Sigmoid colon (tissue), 7 donors: ENCODE results near the gene GPN2. TPM values are rescaled to one million over a fixed set of nuclear protein-coding genes. Genes with fewer than 3 reads are reported as not detected.

ENCODE experiments used
- DNase-seq: peaks from one replicate; pipeline ENCODE4 v3.0.0-alpha.2; 2019
- H3K27ac ChIP-seq, 4 donors: fragments of 200-600 bp; sonication (generic); one replicate each; pipeline ENCODE4 v1.5.1; 2016 to 2019; ENCODE audit warnings: mild to moderate bottlenecking in 1 of 4
- H3K27me3 ChIP-seq, 3 donors: fragments of 200-600 bp; sonication (generic); one replicate each; pipeline ENCODE4 v1.5.1; 2019; ENCODE audit warnings: mild to moderate bottlenecking in 1 of 3
- H3K36me3 ChIP-seq, 4 donors: fragments of 200-600 bp; sonication (generic); one replicate each; pipeline ENCODE4 v1.5.1; 2016 to 2019
- H3K4me1 ChIP-seq, 4 donors: fragments of 200-600 bp; sonication (generic); one replicate each; pipeline ENCODE4 v1.5.1; 2017 to 2019
- H3K4me3 ChIP-seq, 4 donors: fragments of 200-600 bp; sonication (generic); one replicate each; pipeline ENCODE4 v1.5.1; 2017 to 2019; ENCODE audit warnings: mild to moderate bottlenecking in 2 of 4, moderate library complexity in 1 of 4
- H3K9me3 ChIP-seq, 4 donors: fragments of 200-600 bp in 3 of 4; sonication (generic) in 3 of 4; one replicate each; pipeline versions ENCODE4 v1.5.1 to v1.6.1; 2013 to 2019
- EP300 ChIP-seq, 4 donors: sonication (generic); formaldehyde crosslinking; IDR thresholded peaks; one replicate each; pipeline ENCODE4 v1.6.1; 2017; ENCODE audit warnings: antibody characterized with exemption in 4 of 4
- POLR2A ChIP-seq, 2 donors: fragments of 450-650 bp; IDR thresholded peaks; one replicate each; pipeline ENCODE4 v1.6.1; 2016; ENCODE audit warnings: antibody characterized with exemption in 2 of 2, mild to moderate bottlenecking in 2 of 2, moderate library complexity in 2 of 2
- POLR2AphosphoS5 ChIP-seq, 4 donors: sonication (generic); formaldehyde crosslinking; IDR thresholded peaks; one replicate each; pipeline ENCODE4 v1.6.1; 2017; ENCODE audit warnings: antibody characterized with exemption in 4 of 4
- WGBS, 2 donors: extraction: QIAGEN DNeasy Blood & Tissue Kit; methylation state at CpG; one replicate each; pipeline ENCODE4 v1.1.7; 2013; 5-methylcytosine and 5-hydroxymethylcytosine counted together
- intact Hi-C: fragments of 100-400 bp; cut with DNase I; formaldehyde crosslinking; loops from one replicate; pipeline ENCODE4 v1.15.1; 2023
- polyA plus RNA-seq, 3 donors: library from polyadenylated mRNA; stranded (reverse); fragments of 200-250 nt; gene quantifications; one replicate each; pipeline ENCODE4 v1.2.3, GENCODE V29; 2013
- total RNA-seq, 4 donors: library from RNA; depleted of rRNA; stranded (reverse); fragments of >200 nt; gene quantifications; one replicate each; pipeline ENCODE4 v1.1.0, GENCODE V29; 2016
- TF ChIP-seq, protein P1 (sequence below), 4 experiments: fragments of 450-650 bp in 3 of 4; fragments of 200-600 bp in 1 of 4; IDR thresholded peaks; one replicate each; pipeline ENCODE4 v1.5.1; 2016 to 2019; ENCODE audit warnings: antibody characterized with exemption in 4 of 4, mild to moderate bottlenecking in 3 of 4, moderate library complexity in 2 of 4
- donor health status: healthy with polysubstance abuse.
- donor health status: Bipolar disorder and iron deficiency.
- donor health status: healthy.

The GPN2 gene
- total and polyA plus RNA-seq, 7 donors: 7.4 to 18.6 (median 11.0) TPM

DNA sequence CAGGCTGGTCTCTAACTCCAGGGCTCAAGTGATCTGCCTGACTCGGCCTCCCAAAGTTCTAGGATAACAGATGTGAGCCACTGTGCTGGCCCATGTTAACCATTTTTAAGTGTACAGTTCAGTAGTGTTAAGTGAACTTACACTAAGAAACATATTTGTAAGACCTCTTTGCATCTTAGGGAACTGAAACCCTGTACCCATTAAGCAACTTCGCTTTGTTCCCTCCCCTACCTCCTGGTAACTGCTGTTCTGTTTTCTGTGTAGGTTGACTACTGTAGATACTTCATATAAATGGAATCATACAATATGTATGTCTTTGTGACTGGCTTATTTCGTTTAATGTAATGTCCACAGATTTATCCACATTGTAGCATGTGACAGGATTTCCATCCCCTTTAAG is 42.4 kb upstream of the GPN2 start:
- peaks cover 0 to 62% (median 2%) of the 10 kb centered on the region in 4 donors for H3K36me3 ChIP-seq
- no peaks in the 10 kb centered on the region for H3K27me3 ChIP-seq
- no peak overlapping the region for H3K27ac ChIP-seq
- intact Hi-C loops: no loop called here
- TF ChIP-seq, protein P1, sequence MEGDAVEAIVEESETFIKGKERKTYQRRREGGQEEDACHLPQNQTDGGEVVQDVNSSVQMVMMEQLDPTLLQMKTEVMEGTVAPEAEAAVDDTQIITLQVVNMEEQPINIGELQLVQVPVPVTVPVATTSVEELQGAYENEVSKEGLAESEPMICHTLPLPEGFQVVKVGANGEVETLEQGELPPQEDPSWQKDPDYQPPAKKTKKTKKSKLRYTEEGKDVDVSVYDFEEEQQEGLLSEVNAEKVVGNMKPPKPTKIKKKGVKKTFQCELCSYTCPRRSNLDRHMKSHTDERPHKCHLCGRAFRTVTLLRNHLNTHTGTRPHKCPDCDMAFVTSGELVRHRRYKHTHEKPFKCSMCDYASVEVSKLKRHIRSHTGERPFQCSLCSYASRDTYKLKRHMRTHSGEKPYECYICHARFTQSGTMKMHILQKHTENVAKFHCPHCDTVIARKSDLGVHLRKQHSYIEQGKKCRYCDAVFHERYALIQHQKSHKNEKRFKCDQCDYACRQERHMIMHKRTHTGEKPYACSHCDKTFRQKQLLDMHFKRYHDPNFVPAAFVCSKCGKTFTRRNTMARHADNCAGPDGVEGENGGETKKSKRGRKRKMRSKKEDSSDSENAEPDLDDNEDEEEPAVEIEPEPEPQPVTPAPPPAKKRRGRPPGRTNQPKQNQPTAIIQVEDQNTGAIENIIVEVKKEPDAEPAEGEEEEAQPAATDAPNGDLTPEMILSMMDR (IDR thresholded peaks at IDR 0.05): no peak
- TF ChIP-seq POLR2A (IDR thresholded peaks at IDR 0.05) (no peak), EP300 (IDR thresholded peaks at IDR 0.05) (no peak), POLR2AphosphoS5 (IDR thresholded peaks at IDR 0.05) (no peak)
- WGBS, 2 donors: 77 to 89% methylated on average over 3 of the region's 3 CpGs
- H3K4me3 ChIP-seq: no peak overlapping the region
- no peaks in the 10 kb centered on the region for H3K4me1 ChIP-seq
- H3K9me3 ChIP-seq: no peaks in the 10 kb centered on the region
- DNase-seq: no peak

DNA sequence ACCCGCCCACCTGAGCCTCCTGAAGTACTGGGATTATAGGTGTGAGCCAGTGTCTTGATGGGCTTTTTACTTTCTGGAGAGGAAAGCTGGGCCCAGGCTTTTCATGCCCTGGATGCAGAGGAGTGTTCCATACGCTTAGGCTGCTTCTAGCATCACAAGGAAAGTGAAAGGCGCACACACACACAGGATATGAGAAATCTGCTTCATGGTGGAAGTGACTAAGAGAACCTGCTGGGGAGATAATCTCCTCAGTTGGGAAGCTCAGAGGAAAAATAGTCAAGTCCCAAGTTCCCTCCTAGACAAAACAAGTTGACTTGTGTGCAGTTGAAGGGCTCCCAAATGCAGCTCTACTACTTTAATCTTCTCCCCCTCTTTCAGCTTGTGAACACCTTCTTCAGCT is 33.6 kb upstream of the GPN2 start:
- intact Hi-C loops: no loop called here
- H3K27me3 ChIP-seq: no peaks in the 10 kb centered on the region
- no peak for DNase-seq
- TF ChIP-seq, protein P1 (IDR thresholded peaks at IDR 0.05): no peak
- TF ChIP-seq EP300 (IDR thresholded peaks at IDR 0.05): no peak
- no peak for TF ChIP-seq POLR2A (IDR thresholded peaks at IDR 0.05)
- TF ChIP-seq POLR2AphosphoS5 (IDR thresholded peaks at IDR 0.05): no peak
- H3K4me3 ChIP-seq: no peak overlapping the region
- H3K9me3 ChIP-seq: no peaks in the 10 kb centered on the region
- no peak overlapping the region for H3K27ac ChIP-seq
- H3K4me1 ChIP-seq: peaks cover 0 to 23% (median 18%) of the 10 kb centered on the region in 4 donors
- H3K36me3 ChIP-seq: peaks cover 0 to 45% (median 22%) of the 10 kb centered on the region in 4 donors
- WGBS, 2 donors: 95% methylated on average over 3 of the region's 3 CpGs

DNA sequence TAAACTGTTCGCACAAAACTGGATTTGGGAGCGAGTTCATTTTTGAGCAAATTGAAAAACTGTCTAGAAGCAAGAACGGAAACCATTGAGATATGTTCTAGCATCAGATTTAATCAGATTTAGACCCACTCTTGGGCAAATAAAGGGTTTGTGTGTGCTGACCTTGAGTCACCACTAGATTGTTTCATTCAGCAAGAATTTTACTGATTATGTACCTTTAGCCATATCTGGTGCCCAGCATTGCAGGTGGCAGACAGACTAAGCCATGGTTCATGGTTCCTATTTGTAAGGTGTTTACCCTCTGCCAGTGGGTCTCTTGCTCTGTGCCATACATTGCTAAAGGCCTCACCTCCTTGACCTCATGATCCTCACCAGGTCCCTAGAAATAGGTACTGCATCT is 32.8 kb upstream of the GPN2 start:
- Histone ChIP-seq H3K36me3 (peaks cover 0 to 42% (median 22%) of the 10 kb centered on the region in 4 donors), H3K27me3 (no peaks in the 10 kb centered on the region), H3K4me3 (peak overlapping the region in 1 of 4 donors; percentile 99), H3K4me1 (peaks cover 0 to 23% (median 18%) of the 10 kb centered on the region in 4 donors), H3K27ac (no peak overlapping the region), H3K9me3 (no peaks in the 10 kb centered on the region)
- intact Hi-C loops: no loop called here
- WGBS, 2 donors: 93 to 94% methylated on average over 3 of the region's 3 CpGs
- TF ChIP-seq POLR2AphosphoS5 (IDR thresholded peaks at IDR 0.05): no peak
- no peak for DNase-seq

DNA sequence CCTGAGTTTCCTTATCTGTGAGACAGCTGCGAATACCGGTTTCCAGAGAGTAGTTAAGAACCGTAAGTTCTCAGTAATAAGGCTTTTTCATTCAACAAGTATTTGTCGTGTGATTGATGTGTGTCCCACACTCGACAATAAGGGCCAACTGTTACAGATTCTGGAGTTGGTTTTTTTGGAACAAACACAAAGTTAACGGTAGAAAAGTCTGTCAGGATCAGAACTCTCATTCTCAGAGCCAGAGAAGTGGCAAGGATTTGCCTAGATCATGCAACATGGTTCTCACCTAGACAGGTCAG is 32.3 kb upstream of the GPN2 start:
- no peak for DNase-seq

DNA sequence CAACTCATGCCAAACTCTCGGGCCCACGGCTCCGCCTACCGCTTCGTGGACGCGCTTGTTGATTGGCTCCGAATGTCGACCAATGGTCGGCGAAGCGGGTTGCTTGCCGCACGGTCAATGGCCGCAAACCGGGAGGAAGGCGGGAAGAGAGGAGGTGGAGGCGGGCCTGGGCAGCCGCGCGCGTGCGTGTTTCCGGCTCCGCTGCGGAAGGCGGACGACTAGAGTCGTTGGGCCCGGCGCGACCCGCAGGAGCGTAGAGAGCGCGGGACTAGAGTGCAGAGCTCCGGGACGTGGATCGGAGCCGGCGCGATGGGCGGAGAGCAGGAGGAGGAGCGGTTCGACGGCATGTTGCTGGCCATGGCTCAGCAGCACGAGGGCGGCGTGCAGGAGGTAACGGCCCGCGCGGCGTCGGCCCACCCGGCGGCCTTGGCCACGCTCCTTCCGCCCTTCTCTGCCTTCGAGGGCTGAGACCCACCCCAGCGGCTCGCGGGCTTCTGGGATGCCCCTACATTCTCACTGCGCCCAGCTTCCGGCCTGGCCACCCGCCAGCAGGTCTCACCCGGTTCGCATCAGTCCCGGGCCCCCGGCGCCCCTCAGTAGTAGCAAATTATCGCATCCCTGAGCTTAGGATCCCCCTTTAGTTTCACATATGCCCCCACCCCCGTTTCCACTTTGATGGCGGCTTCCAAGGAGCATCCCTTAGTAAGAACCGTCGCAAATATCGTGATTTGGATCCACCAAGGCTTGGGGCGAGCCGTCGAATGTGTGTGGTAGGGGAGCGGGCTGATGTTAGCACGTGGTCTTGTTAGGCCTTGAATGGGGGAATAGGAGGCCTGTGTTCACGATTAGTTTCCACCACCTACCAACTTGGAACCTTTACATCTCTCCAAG is 31.7 kb upstream of the GPN2 start, which contains the start of gene NUDC:
Gene NUDC, plus strand, starts transcription at position 204 of the 891 bp plus-strand sequence. Its CDS starts 106 bp downstream, at position 310.
- 0% methylated on average over 83 of the region's 83 CpGs for WGBS, 2 donors
- peak; percentile 99 for DNase-seq
- Histone ChIP-seq H3K27ac (peak within 1 kb of the TSS; percentile 86 to 95 (median 90)), H3K9me3 (no peaks in the 10 kb centered on the region), H3K27me3 (no peaks in the 10 kb centered on the region), H3K4me3 (peak within 1 kb of the TSS; percentile 68 to 99 (median 80)), H3K4me1 (peaks cover 0 to 23% (median 18%) of the 10 kb centered on the region in 4 donors), H3K36me3 (peaks cover 0 to 32% (median 20%) of the 10 kb centered on the region in 4 donors)
- peak; percentile 82 to 85 for TF ChIP-seq POLR2A (IDR thresholded peaks at IDR 0.05)
- TF ChIP-seq, protein P1 (IDR thresholded peaks at IDR 0.05): no peak
- TF ChIP-seq POLR2AphosphoS5 (IDR thresholded peaks at IDR 0.05): peak; percentile 97 to 98 (median 98)
- peak in 1 of 4 donors; percentile 2 for TF ChIP-seq EP300 (IDR thresholded peaks at IDR 0.05)
- intact Hi-C loops: no loop called here

More for the DNA sequence above, 32.3 kb upstream of the GPN2 start:
- no peak for TF ChIP-seq EP300 (IDR thresholded peaks at IDR 0.05)
- TF ChIP-seq POLR2A (IDR thresholded peaks at IDR 0.05): no peak
- TF ChIP-seq POLR2AphosphoS5 (IDR thresholded peaks at IDR 0.05): no peak
- TF ChIP-seq, protein P1 (IDR thresholded peaks at IDR 0.05): no peak
- H3K27me3 ChIP-seq: no peaks in the 10 kb centered on the region
- WGBS, 2 donors: 9 to 28% methylated on average over 6 of the region's 6 CpGs
- peaks cover 0 to 36% (median 22%) of the 10 kb centered on the region in 4 donors for H3K36me3 ChIP-seq
- peaks cover 0 to 23% (median 18%) of the 10 kb centered on the region in 4 donors for H3K4me1 ChIP-seq
- H3K4me3 ChIP-seq: peak overlapping the region; percentile 68 to 99 (median 80)
- H3K9me3 ChIP-seq: no peaks in the 10 kb centered on the region
- peak overlapping the region in 3 of 4 donors; percentile 89 to 95 (median 90) for H3K27ac ChIP-seq
- intact Hi-C loops: no loop called here
